GM12865 (cell line): ENCODE results near the gene MROH7.

Experiments used
- DNase-seq: peaks from one replicate; pipeline ENCODE4 v3.0.0; 2010; ENCODE audit warnings: low read depth
- H3K4me3 ChIP-seq: 2 replicates; pipeline ENCODE4 v1.5.1; 2011; ENCODE audit warnings: mild to moderate bottlenecking, low read depth, low read length, control low read depth
- TF ChIP-seq, protein P1 (sequence below): IDR thresholded peaks from 2 replicates; pipeline ENCODE4 v1.5.1; 2011; ENCODE audit warnings: low read length, control low read depth, low read depth, inconsistent platforms; ENCODE audit not compliant: insufficient read depth; ENCODE audit errors: missing control alignments

Gene MROH7

DNA sequence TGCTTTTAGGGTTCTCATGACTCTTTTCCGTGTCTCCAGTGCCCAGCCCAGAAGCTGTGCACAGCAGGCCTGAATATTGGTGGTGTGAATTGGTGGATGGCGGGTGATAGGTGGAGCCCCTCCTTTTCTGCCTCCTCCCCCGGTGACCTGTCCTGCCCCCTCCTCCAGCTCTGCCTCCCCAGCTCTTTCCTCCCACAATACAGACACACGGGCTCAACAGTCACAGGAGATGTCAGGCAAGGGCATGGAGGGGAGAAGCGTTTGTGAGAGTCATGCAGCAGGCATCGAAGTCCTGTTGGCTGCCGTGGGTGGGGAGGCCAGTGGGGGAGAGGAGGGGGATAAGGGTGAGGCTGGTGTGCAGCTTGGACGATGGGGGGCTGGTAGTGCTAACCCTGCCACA, 56.8 kb downstream of the MROH7 start:
- TF ChIP-seq, protein P1, sequence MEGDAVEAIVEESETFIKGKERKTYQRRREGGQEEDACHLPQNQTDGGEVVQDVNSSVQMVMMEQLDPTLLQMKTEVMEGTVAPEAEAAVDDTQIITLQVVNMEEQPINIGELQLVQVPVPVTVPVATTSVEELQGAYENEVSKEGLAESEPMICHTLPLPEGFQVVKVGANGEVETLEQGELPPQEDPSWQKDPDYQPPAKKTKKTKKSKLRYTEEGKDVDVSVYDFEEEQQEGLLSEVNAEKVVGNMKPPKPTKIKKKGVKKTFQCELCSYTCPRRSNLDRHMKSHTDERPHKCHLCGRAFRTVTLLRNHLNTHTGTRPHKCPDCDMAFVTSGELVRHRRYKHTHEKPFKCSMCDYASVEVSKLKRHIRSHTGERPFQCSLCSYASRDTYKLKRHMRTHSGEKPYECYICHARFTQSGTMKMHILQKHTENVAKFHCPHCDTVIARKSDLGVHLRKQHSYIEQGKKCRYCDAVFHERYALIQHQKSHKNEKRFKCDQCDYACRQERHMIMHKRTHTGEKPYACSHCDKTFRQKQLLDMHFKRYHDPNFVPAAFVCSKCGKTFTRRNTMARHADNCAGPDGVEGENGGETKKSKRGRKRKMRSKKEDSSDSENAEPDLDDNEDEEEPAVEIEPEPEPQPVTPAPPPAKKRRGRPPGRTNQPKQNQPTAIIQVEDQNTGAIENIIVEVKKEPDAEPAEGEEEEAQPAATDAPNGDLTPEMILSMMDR: no peak
- no peak for DNase-seq
- no peak overlapping the region for H3K4me3 ChIP-seq

DNA sequence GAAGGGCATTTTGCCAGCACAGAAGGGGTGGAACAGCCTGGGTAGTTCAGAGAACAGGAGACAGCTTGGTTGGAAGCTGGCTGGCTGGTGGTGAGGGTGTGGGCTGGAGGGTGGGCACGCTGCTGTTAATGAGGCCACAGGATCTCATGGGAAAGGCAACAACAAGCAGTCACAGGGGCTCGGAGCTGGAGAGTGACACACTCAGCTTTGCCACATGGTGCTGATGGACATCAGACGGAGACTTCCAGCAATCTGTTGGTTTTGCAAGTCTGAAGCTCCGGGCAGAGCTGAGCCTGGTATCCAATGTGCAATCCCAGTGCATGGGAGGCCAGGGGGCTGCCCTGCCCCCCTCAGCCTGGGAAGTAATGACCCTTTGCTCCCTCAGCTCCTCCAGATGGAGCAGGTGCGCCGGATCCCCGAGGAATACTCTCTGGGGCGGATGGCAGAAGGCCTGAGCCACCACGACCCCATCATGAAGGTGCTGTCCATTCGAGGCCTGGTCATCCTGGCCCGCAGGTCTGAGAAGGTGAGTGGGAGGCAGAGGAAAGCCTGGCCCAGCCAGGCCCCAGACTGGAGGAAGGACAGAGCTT, 58.4 kb downstream of the MROH7 start:
- no peak overlapping the region for H3K4me3 ChIP-seq
- DNase-seq: no peak
- TF ChIP-seq, protein P1: no peak

DNA sequence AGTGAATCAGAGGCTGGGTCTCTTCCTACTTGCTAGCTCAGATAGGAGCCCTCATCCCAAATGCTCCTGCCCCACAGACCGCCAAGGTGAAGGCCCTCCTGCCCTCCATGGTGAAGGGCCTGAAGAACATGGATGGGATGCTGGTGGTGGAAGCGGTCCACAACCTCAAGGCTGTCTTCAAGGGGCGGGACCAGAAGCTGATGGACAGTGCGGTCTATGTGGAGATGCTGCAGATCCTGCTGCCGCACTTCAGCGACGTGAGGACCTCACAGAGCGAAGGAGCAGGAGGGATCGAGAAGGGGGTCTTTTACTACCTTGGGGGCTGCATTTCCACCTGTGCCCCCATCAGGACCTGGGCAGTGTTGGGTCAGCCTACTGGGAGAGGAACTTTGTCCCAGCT, 59.5 kb downstream of the MROH7 start:
- no peak overlapping the region for H3K4me3 ChIP-seq
- TF ChIP-seq, protein P1: no peak
- DNase-seq: no peak

DNA sequence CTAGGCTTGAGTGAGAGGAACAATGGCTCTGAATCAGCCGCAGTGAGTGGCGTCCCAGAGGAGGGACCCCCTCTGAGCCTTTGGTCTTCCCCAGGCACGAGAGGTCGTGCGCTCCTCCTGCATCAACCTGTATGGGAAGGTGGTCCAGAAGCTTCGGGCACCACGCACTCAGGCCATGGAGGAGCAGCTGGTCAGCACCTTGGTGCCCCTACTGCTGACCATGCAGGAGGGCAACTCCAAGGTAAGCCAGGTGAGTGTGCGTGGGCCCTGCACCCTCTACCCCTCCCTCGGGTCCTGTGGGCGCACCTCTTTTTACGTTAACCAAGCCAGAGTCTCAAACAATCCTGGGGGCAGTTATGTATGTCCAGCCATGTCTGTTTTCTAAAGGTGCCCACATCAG, 60.4 kb downstream of the MROH7 start:
- no peak overlapping the region for H3K4me3 ChIP-seq
- no peak for DNase-seq
- TF ChIP-seq, protein P1: no peak

DNA sequence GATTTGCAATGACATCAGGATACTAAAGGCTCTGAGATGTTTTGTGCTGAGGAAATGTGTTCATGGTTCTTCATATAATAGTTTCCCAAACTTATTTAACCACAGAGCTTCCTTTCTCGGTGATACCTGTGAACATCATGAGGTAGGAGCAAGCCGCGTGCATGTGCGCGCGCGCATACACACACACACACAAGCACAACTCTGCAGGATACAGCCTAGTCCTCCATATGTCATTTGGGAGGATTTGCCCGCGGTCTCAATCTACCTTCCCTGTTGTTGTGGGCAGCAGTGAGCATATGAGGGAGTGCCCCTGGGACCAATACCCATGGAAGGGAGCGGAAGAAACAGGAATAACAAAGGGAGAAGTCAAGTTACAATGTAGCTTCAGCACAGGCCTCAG, 61.9 kb downstream of the MROH7 start:
- TF ChIP-seq, protein P1: no peak
- H3K4me3 ChIP-seq: no peak overlapping the region
- no peak for DNase-seq

DNA sequence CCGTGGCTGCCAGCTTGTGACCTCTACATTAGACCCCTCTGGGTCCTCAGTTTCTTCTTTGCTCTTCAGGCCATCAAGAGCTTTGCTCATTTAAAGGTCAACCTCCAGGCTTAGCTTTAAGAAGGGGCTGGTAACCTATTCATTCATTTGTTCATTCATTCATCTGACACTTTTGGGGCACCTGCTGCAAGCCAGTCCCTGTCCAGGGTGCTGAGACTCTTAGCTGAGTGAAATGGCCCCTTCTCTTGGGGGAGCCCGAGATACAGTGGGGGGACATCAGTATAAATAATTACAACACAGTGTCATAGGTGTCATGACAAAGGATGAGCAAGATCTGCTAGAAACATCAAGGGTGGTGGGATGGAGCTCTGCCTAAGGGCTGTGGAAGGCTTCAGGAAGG, 63.6 kb downstream of the MROH7 start:
- TF ChIP-seq, protein P1: no peak
- no peak overlapping the region for H3K4me3 ChIP-seq
- DNase-seq: no peak

DNA sequence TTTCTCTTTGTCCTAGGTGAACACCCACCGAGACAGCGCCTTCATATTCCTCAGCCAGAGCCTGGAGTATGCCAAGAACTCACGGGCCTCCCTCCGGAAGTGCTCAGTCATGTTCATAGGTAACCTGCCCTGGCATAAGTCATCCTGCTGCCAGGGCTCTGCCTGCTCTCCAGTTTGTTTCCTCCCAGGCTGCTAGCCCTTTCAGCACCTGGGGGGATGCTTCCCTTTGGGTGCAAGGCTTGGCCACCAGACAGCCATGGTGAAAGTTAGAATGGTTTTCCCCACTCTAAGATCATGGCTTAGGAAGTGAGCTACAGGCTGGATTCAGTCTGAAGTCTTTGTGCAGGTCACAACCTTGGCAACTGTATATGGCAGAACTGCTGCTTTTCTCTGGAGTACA, 64.8 kb downstream of the MROH7 start:
- no peak for DNase-seq
- TF ChIP-seq, protein P1: no peak
- H3K4me3 ChIP-seq: no peak overlapping the region
